Glutamatergic neuron (in vitro differentiated cells): ENCODE measurements around the gene TMCC2. TPM values are rescaled to one million over a fixed set of nuclear protein-coding genes. Genes with fewer than 3 reads are reported as not detected.
A peak's percentile ranks its signal among the peaks of the same experiment; 100 is the strongest.
"Not testable (repeated sequence)": the region's sequence is repeated elsewhere in the genome, so short reads cannot be mapped to it uniquely, and the experiment has no call there.

ENCODE experiments used
- DNase-seq: peaks from one replicate; pipeline ENCODE4 v3.0.0; 2022
- H3K27ac Mint-ChIP-seq: one replicate; pipeline ENCODE4 v1.8.0; 2020; ENCODE audit warnings: mild to moderate bottlenecking, mixed read lengths, inconsistent platforms; ENCODE audit not compliant: unreplicated experiment
- H3K27me3 Mint-ChIP-seq: one replicate; pipeline ENCODE4 v1.8.0; 2020; ENCODE audit warnings: mild to moderate bottlenecking, moderate library complexity, mixed read lengths, inconsistent platforms; ENCODE audit not compliant: unreplicated experiment
- H3K36me3 Mint-ChIP-seq: one replicate; pipeline ENCODE4 v1.8.0; 2020; ENCODE audit warnings: mild to moderate bottlenecking, mixed read lengths, inconsistent platforms; ENCODE audit not compliant: unreplicated experiment
- H3K4me1 Mint-ChIP-seq: one replicate; pipeline ENCODE4 v1.8.0; 2020; ENCODE audit warnings: mild to moderate bottlenecking, low read depth, mixed read lengths, inconsistent platforms; ENCODE audit not compliant: unreplicated experiment
- H3K4me3 Mint-ChIP-seq: one replicate; pipeline ENCODE4 v1.8.0; 2020; ENCODE audit warnings: mild to moderate bottlenecking, mixed read lengths, inconsistent platforms; ENCODE audit not compliant: unreplicated experiment
- H3K9me3 Mint-ChIP-seq: one replicate; pipeline ENCODE4 v1.8.0; 2020; ENCODE audit warnings: mild to moderate bottlenecking, moderate library complexity, mixed read lengths, inconsistent platforms; ENCODE audit not compliant: unreplicated experiment
- total RNA-seq: library from RNA; stranded (reverse); fragmentation: NEBNext Ultra II Directional; extraction: Animal tissue kit (Norgen Biotek cat#: 25700); gene quantifications from one replicate; pipeline ENCODE4 v1.2.1, GENCODE V29; 2021; ENCODE audit not compliant: unreplicated experiment
- TF ChIP-seq, protein P1 (sequence below): fragments of 200-600 bp; sonication (generic); IDR thresholded peaks from one replicate; pipeline ENCODE4 v1.5.0; 2021; ENCODE audit not compliant: partially characterized antibody, unreplicated experiment

TMCC2 gene
- total RNA-seq, 1 donor from 2014 or later, result 80.1 TPM

DNA sequence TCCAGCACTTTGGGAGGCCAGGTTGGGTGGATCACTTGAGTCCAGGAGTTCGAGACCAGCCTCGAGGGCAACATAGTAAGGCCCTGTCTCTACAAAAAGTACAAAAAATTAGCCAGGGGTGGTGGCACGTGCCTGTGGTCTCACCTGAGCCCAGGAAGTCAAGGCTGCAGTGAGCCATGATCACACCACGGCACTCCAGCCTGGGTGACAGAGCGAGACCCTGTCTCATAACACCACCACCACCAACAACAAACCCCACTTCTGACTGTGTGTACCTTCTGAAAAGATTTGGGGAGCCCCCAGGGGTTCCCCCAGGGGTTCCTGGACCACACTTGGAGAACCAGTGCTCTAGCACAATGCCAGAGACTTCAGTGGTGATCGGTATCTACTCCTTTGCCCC is 63.9 kb downstream of the TMCC2 start:
- TF ChIP-seq, protein P1, sequence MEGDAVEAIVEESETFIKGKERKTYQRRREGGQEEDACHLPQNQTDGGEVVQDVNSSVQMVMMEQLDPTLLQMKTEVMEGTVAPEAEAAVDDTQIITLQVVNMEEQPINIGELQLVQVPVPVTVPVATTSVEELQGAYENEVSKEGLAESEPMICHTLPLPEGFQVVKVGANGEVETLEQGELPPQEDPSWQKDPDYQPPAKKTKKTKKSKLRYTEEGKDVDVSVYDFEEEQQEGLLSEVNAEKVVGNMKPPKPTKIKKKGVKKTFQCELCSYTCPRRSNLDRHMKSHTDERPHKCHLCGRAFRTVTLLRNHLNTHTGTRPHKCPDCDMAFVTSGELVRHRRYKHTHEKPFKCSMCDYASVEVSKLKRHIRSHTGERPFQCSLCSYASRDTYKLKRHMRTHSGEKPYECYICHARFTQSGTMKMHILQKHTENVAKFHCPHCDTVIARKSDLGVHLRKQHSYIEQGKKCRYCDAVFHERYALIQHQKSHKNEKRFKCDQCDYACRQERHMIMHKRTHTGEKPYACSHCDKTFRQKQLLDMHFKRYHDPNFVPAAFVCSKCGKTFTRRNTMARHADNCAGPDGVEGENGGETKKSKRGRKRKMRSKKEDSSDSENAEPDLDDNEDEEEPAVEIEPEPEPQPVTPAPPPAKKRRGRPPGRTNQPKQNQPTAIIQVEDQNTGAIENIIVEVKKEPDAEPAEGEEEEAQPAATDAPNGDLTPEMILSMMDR, result no peak
- peaks cover 2% of the 10 kb centered on the region for H3K9me3 Mint-ChIP-seq
- peaks cover 9% of the 10 kb centered on the region for H3K27me3 Mint-ChIP-seq
- H3K4me1 Mint-ChIP-seq, result peaks cover 24% of the 10 kb centered on the region
- H3K36me3 Mint-ChIP-seq, result no peaks in the 10 kb centered on the region
- no peak overlapping the region for H3K27ac Mint-ChIP-seq
- no peak for DNase-seq
- H3K4me3 Mint-ChIP-seq, result no peak overlapping the region

DNA sequence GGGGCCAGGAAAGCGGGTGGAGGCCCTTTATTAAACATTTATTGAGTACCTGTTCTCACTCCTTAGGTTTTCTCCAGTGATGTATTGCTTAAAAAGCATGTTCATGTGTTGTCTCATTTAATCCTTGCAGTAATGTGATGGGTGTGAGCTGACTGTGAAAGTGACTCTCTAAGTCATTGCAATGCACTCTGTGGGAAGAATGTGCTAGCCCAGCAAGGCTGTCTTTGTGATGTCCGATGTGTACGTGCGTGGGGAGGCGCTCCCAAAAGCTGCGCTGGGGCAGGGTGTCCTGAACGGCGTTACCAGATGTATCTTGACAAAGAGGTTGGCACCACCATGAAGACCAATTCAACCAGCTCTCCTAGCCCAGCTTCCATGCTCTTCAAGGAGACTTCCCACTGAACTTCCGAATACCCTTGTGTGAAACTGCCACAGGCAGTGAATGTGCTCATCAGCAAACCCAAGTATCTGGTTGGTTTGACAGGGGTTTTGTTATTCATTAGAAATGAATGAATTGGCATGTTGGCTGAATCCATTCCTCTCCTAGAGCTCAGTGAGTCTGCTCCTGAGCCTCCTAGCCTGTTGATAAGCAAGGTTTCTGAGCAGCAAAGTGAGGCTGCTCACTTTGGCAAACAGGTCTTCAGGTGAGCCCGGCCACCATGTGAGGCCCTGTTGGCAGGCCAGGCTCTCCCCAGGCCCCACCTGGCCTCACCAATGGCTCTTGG is 65.8 kb downstream of the TMCC2 start:
- DNase-seq, result no peak
- no peak overlapping the region for H3K4me3 Mint-ChIP-seq
- H3K9me3 Mint-ChIP-seq, result peaks cover 2% of the 10 kb centered on the region
- H3K27me3 Mint-ChIP-seq, result peaks cover 8% of the 10 kb centered on the region
- H3K27ac Mint-ChIP-seq, result no peak overlapping the region
- TF ChIP-seq, protein P1, result no peak
- H3K4me1 Mint-ChIP-seq, result peaks cover 24% of the 10 kb centered on the region
- H3K36me3 Mint-ChIP-seq, result no peaks in the 10 kb centered on the region

DNA sequence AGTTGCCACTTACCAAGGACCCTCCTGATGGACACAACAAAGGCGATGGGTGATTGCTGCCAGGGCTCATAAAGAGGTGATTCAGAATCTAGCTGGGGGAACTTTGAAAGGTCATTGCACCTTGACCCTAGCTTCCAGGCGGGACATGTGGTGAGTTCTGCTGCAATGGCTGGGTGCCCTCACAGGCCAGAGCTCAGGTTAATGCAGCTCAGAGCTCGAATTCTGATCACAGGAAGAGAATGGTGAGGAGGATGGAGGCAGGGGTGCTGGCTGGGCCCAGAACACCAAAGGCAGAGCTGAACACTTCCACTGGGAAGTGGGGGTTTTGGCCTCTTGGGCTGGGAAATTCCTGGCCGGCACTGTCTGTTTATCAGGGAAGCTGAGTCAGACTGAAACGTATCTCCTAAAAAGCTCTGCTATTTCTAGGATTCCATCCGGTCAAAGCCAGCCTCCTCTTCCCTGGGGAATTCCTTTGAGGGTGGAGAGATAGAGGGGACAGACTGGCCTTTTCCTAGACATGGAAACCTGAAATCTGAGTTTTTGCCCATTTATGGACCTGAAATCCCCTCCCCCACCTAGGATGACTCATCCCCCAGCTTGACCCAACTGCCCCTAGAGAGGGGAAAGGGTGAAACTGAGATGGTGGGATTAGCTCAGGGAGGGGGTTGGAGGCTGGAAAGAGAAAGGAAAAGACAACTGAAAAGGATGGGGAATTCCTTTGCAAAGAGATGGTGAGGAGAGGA is 66.6 kb downstream of the TMCC2 start:
- DNase-seq, result no peak
- H3K9me3 Mint-ChIP-seq, result peaks cover 3% of the 10 kb centered on the region
- no peaks in the 10 kb centered on the region for H3K36me3 Mint-ChIP-seq
- TF ChIP-seq, protein P1, result no peak
- peaks cover 8% of the 10 kb centered on the region for H3K27me3 Mint-ChIP-seq
- peak overlapping the region; percentile 68 for H3K4me3 Mint-ChIP-seq
- H3K4me1 Mint-ChIP-seq, result peaks cover 27% of the 10 kb centered on the region
- H3K27ac Mint-ChIP-seq, result peak overlapping the region; percentile 86

DNA sequence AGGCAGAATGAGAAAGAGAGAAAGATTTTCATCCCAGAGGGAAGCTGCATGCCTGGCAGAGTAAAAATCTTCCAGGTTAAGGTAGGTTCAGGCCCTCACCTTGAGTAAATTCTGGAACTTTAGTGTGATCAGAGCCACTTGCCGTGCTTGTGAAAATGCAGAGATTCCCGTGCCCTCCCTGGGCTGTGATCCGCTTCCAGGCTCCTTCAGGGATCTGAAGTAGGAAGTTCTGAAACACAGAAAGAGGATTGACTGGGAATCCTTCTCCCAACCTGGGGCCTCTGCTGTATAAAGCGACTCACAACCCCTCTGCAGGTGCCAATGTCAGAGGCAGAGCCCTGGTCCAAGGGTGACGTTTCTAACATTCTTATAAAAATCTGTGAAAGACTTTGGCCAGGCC is 67.2 kb downstream of the TMCC2 start:
- H3K4me1 Mint-ChIP-seq, result peaks cover 27% of the 10 kb centered on the region
- DNase-seq, result no peak
- H3K36me3 Mint-ChIP-seq, result no peaks in the 10 kb centered on the region
- TF ChIP-seq, protein P1, result no peak
- H3K4me3 Mint-ChIP-seq, result peak overlapping the region; percentile 68
- peak overlapping the region; percentile 86 for H3K27ac Mint-ChIP-seq
- H3K27me3 Mint-ChIP-seq, result peaks cover 8% of the 10 kb centered on the region
- peaks cover 2% of the 10 kb centered on the region for H3K9me3 Mint-ChIP-seq

DNA sequence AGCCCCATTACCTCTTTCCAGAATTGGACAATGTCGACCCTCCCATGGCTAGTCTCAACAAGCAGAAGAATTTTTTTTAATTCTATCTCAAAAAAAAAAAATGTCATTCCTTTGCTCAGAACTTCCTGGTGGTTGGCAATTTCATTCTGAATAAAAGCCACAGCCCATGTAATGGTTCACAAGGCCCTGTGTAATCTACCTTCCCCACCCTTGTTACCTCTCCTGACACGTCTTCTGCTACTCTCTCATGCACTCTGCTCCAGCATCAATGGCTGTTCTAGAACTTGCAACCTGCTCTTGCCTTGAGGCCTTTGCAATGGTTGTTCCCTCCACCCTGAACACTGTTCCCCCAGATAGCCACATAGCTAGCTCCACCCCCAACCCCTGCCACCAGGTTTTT is 68.4 kb downstream of the TMCC2 start:
- Mint-ChIP-seq H3K4me3 (no peak overlapping the region), H3K27me3 (peaks cover 8% of the 10 kb centered on the region), H3K9me3 (peaks cover 2% of the 10 kb centered on the region), H3K36me3 (no peaks in the 10 kb centered on the region), H3K27ac (no peak overlapping the region), H3K4me1 (peaks cover 32% of the 10 kb centered on the region)
- TF ChIP-seq, protein P1, result no peak
- no peak for DNase-seq

DNA sequence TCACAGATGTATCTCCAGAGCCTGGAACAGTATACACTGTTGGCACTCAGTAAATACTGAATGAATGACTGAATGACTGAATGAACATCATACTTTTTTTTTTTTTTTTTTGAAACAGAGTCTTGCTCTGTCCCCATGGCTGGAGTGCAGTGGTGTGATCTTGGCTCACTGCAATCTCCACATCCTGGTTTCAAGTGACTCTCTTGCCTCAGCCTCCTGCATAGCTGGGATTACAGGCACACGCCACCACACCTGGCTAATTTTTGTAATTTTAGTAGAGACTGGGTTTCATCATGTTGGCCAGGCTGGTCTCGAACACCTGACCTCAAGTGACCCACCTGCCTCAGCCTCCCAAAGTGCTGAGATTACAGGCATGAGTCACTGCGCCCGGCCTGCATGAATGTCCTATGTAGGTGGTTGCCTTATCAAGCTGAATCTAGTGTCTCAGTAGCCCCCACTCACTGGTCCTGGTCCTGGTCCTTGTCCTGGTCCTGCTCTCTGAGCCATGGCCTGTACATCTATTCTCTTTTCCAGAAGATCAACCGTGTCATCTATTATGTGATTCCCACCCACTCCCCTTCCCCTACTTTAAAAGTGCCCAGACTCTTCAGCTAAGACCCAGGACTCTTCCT is 69.9 kb downstream of the TMCC2 start:
- H3K27me3 Mint-ChIP-seq, H3K36me3 Mint-ChIP-seq, DNase-seq, H3K4me3 Mint-ChIP-seq, H3K9me3 Mint-ChIP-seq: not testable (repeated sequence)
- peaks cover 42% of the 10 kb centered on the region for H3K4me1 Mint-ChIP-seq
- peak overlapping the region; percentile 17 for H3K27ac Mint-ChIP-seq
